ENCODE results near the gene PICALM. TPM values are rescaled to one million over a fixed set of nuclear protein-coding genes. Genes with fewer than 3 reads are reported as not detected.

PICALM gene
- total and polyA plus RNA-seq, 2 of the 8 experiments (the other 6 are each of a cell fraction or from before 2014, with no cell fraction given): 69.4 to 71.3 TPM

- Histone ChIP-seq H2BK15ac (ENCODE audit: low read length) (no peak overlapping the region), H3K18ac (ENCODE audit: extremely low read depth, low read length) (no peak overlapping the region), H3K9me3 (ENCODE audit: insufficient read depth in 2 of 2, low read depth in 1 of 2, low read length in 1 of 2) (no peaks in the 10 kb centered on the region), H2BK5ac (ENCODE audit: low read depth, low read length) (no peak overlapping the region), H3K23ac (ENCODE audit: insufficient read length) (no peak overlapping the region), H3K9ac (replicated peaks in 1 of 4; ENCODE audit: extremely low read depth in 1 of 4, low read depth in 3 of 4, low read length in 3 of 4) (no peak overlapping the region), H3K36me3 (ENCODE audit: control insufficient read depth in 2 of 4, insufficient read depth in 4 of 4, low read length in 3 of 4) (peaks cover 0 to 24% (median 5%) of the 10 kb centered on the region in 4 experiments; a peak in 3 of 8 replicates), H3K79me1 (ENCODE audit: low read depth, low read length) (no peaks in the 10 kb centered on the region), H3K79me2 (ENCODE audit: control insufficient read depth in 1 of 2, insufficient read depth in 2 of 2, low read length in 2 of 2) (no peaks in the 10 kb centered on the region), H3K4me3 (ENCODE audit: extremely low read depth in 1 of 4, insufficient read depth in 2 of 4, low read depth in 3 of 4, low read length in 4 of 4) (no peak overlapping the region), H4K8ac (ENCODE audit: extremely low read depth, insufficient read depth, low read length) (no peak overlapping the region), H2BK20ac (ENCODE audit: low read length) (no peak overlapping the region), H3K4me1 (replicated peaks in 1 of 4; ENCODE audit: control insufficient read depth in 3 of 4, insufficient read depth in 4 of 4, low read length in 3 of 4) (no peaks in the 10 kb centered on the region), H3K4ac (replicated peaks; ENCODE audit: insufficient read length, low read depth, low read length) (no peak overlapping the region), H3K27me3 (replicated peaks in 1 of 4; ENCODE audit: control insufficient read depth in 3 of 4, extremely low read depth in 1 of 4, insufficient read depth in 3 of 4, low read length in 3 of 4) (no peaks in the 10 kb centered on the region), H3K14ac (ENCODE audit: insufficient read length) (no peak overlapping the region), H3K56ac (replicated peaks; ENCODE audit: insufficient read length, low read depth, low read length) (no peak overlapping the region), H2BK12ac (ENCODE audit: low read depth, low read length) (no peak overlapping the region), H4K91ac (replicated peaks; ENCODE audit: insufficient read length, low read length) (no peak overlapping the region), H2AFZ (ENCODE audit: low read length) (no peak overlapping the region), H2AK5ac (ENCODE audit: low read depth, low read length) (no peak overlapping the region), H3K27ac (ENCODE audit: low read depth, low read length) (no peak overlapping the region), H4K20me1 (replicated peaks in 1 of 2; ENCODE audit: control insufficient read depth in 1 of 2, insufficient read depth in 2 of 2, low read length in 2 of 2) (no peaks in the 10 kb centered on the region), H4K5ac (ENCODE audit: insufficient read length, low read depth, low read length) (no peak overlapping the region), H2BK120ac (replicated peaks; ENCODE audit: low read depth, low read length) (no peak overlapping the region), H3K4me2 (ENCODE audit: insufficient read depth in 1 of 2, low read depth in 2 of 2, low read length in 2 of 2) (no peak overlapping the region), H3K23me2 (ENCODE audit: low read depth, low read length) (no peaks in the 10 kb centered on the region)
- CTCF ChIA-PET (ENCODE audit: partially characterized antibody): interaction anchor here (0.7 kb wide), 1 partner anchor 19 kb away, joined by 3 read pairs; no protein-coding TSS in a partner anchor
- 85% methylated on average over 4 of the region's 4 CpGs; no CpG with 5 or more reads in 1 of the 2 experiments for WGBS, 2 experiments (ENCODE audit: extremely low coverage in 1 of 2, insufficient coverage in 1 of 2, insufficient read length in 1 of 2, insufficient replicate concordance in 2 of 2, low coverage in 1 of 2, low lambda C conversion rate in 2 of 2, missing lambda C conversion rate in 1 of 2)
- no peak for FAIRE-seq
- POLR2A ChIA-PET (ENCODE audit: partially characterized antibody): no interaction called here
- DNase-seq (ENCODE audit: low read depth in 1 of 2, low spot score in 2 of 2): no peak
- TF ChIP-seq KDM4A (IDR thresholded peaks at IDR 0.05; ENCODE audit: low read depth, low read length, severe bottlenecking): no peak
- no peak for TF ChIP-seq NANOG (IDR thresholded peaks at IDR 0.05; ENCODE audit: insufficient read depth, low read depth, low read length, poor library complexity, severe bottlenecking)
- TF ChIP-seq YY1 (IDR thresholded peaks at IDR 0.05; ENCODE audit: low read depth, low read length): no peak
- no peak for TF ChIP-seq JUND (IDR thresholded peaks at IDR 0.05; ENCODE audit: low read length)
- no peak for TF ChIP-seq CBX8 (IDR thresholded peaks at IDR 0.05; ENCODE audit: borderline replicate concordance, low read depth, low read length)
- TF ChIP-seq SUZ12 (IDR thresholded peaks at IDR 0.05; ENCODE audit: low read length): no peak
- TF ChIP-seq TBP (IDR thresholded peaks at IDR 0.05; ENCODE audit: low read depth, low read length): no peak
- no peak for TF ChIP-seq EZH2 (IDR thresholded peaks at IDR 0.05; ENCODE audit: low read depth, low read length, severe bottlenecking)
- TF ChIP-seq CTCF (IDR thresholded peaks at IDR 0.05; ENCODE audit: control extremely low read depth in 1 of 3, insufficient read depth in 1 of 3, low read depth in 1 of 3, low read length in 3 of 3): no peak
- TF ChIP-seq KDM5A (IDR thresholded peaks at IDR 0.05; ENCODE audit: low read length): no peak
- TF ChIP-seq TEAD4 (IDR thresholded peaks at IDR 0.05; ENCODE audit: low read depth, low read length): no peak
- TF ChIP-seq FOSL1 (IDR thresholded peaks at IDR 0.05; ENCODE audit: insufficient read depth, low read depth, low read length): no peak
Measured at GRCh38 chr11:85974122-85974521, 94.8 kb downstream of the PICALM start.

Measured in H1 (cell line).